A549 (cell line): ENCODE results near the gene MAGI1. TPM values are rescaled to one million over a fixed set of nuclear protein-coding genes. Genes with fewer than 3 reads are reported as not detected.

Experiments used
- ATAC-seq, 2 experiments: fragments of 200-7000 bp in 1 of 2; fragments of >200 bp in 1 of 2; cut with Nextera tagmentation in 1 of 2; cut with Tn5 transposase in 1 of 2; 3 replicates each; pipeline versions ENCODE4 v1.8.0 to v1.9.1; 2018 to 2020; ENCODE audit warnings: mild to moderate bottlenecking in 1 of 2, moderate library complexity in 1 of 2
- CTCF ChIA-PET: fragments of 300-600 bp; sonication (Branson Sonifier 250); formaldehyde crosslinking; extraction: SDS; loops from one replicate; lab custom pipeline; 2021; ENCODE audit warnings: antibody characterized with exemption, inconsistent platforms; lab: Yijun Ruan, JAX
- POLR2A ChIA-PET: fragments of 350-600 bp; formaldehyde crosslinking; extraction: SDS; loops from one replicate; lab custom pipeline; 2021; ENCODE audit warnings: antibody characterized with exemption, inconsistent platforms; lab: Yijun Ruan, JAX
- DNase-seq, 2 experiments: peaks; one replicate each; pipeline versions ENCODE4 v3.0.0 to v3.0.0-alpha.2; 2011 to 2016; ENCODE audit warnings: low read depth in 1 of 2, low spot score in 1 of 2
- FAIRE-seq: peaks from 2 replicates; lab custom pipeline; 2011; peaks lifted over from hg19 to GRCh38; lab: Jason Lieb, UNC
- H3K27ac ChIP-seq, 2 experiments: fragments of >200 bp; sonication (Bioruptor Twin); formaldehyde crosslinking; 3 replicates each; pipeline ENCODE4 v1.5.1; 2016 to 2017
- H3K4me1 ChIP-seq: fragments of >200 bp; sonication (Bioruptor Twin); formaldehyde crosslinking; 3 replicates; pipeline ENCODE4 v1.6.1; 2016
- H3K4me2 ChIP-seq: fragments of >200 bp; sonication (Bioruptor Twin); formaldehyde crosslinking; 3 replicates; pipeline ENCODE4 v1.6.1; 2016
- H3K4me3 ChIP-seq: fragments of >200 bp; sonication (Bioruptor Twin); formaldehyde crosslinking; 3 replicates; pipeline ENCODE4 v1.5.1; 2016
- H3K9me3 ChIP-seq: fragments of >200 bp; sonication (Bioruptor Twin); formaldehyde crosslinking; 3 replicates; pipeline ENCODE4 v1.6.1; 2016
- CHD2 ChIP-seq: fragments of 150-350 bp; IDR thresholded peaks from 2 replicates; pipeline ENCODE4 v1.6.1; 2014; ENCODE audit warnings: low read length; ENCODE audit not compliant: partially characterized antibody
- EHF ChIP-seq: fragments of 250-450 bp; sonication (Bioruptor Pico); IDR thresholded peaks from 2 replicates; pipeline ENCODE4 v1.5.0; 2020; ENCODE audit warnings: mild to moderate bottlenecking
- EP300 ChIP-seq, 2 experiments: fragments of >200 bp; sonication (Bioruptor Twin); formaldehyde crosslinking; IDR thresholded peaks; 2 replicates in 1 of 2; 3 replicates in 1 of 2; pipeline ENCODE4 v1.6.1; 2016 to 2017
- ESRRA ChIP-seq: fragments of 150-350 bp; IDR thresholded peaks from 2 replicates; pipeline ENCODE4 v1.6.1; 2014; ENCODE audit warnings: mild to moderate bottlenecking, low read length, borderline replicate concordance
- FOSL2 ChIP-seq, 2 experiments: fragments of 450-650 bp in 1 of 2; fragments of >200 bp in 1 of 2; sonication (Bioruptor Twin) in 1 of 2; formaldehyde crosslinking; IDR thresholded peaks; 2 replicates each; pipeline versions ENCODE4 v1.5.0 to v1.6.1; 2016 to 2020; ENCODE audit warnings: mild to moderate bottlenecking in 1 of 2, moderate library complexity in 1 of 2
- GATA3 ChIP-seq: IDR thresholded peaks from 2 replicates; pipeline ENCODE4 v1.6.1; 2012; ENCODE audit warnings: borderline replicate concordance
- HDAC2 ChIP-seq: fragments of 200-600 bp; sonication (generic); IDR thresholded peaks from 2 replicates; pipeline ENCODE4 v1.6.1; 2016
- HOXB13 ChIP-seq: fragments of 250-450 bp; sonication (Bioruptor Pico); IDR thresholded peaks from 2 replicates; pipeline ENCODE4 v1.5.0; 2020; ENCODE audit warnings: low read depth, mild to moderate bottlenecking, moderate library complexity
- MAFK ChIP-seq: fragments of 450-650 bp; IDR thresholded peaks from 2 replicates; pipeline ENCODE4 v1.6.1; 2014; ENCODE audit not compliant: partially characterized antibody
- NPAS2 ChIP-seq: fragments of 250-450 bp; sonication (Bioruptor Pico); IDR thresholded peaks from 2 replicates; pipeline ENCODE4 v1.8.0; 2022; ENCODE audit warnings: mild to moderate bottlenecking, moderate library complexity, borderline replicate concordance
- NR3C1 ChIP-seq: fragments of >200 bp; sonication (Bioruptor Twin); formaldehyde crosslinking; IDR thresholded peaks from 3 replicates; pipeline ENCODE4 v1.6.1; 2017
- POLR2AphosphoS2 ChIP-seq: conservative IDR thresholded peaks from 2 replicates; pipeline ENCODE4 v1.6.1; 2012; ENCODE audit warnings: low read length, improper control_type of control experiment, inconsistent platforms
- RAD21 ChIP-seq, 2 experiments: fragments of >200 bp in 1 of 2; sonication (Bioruptor Twin) in 1 of 2; formaldehyde crosslinking in 1 of 2; IDR thresholded peaks in 1 of 2; conservative IDR thresholded peaks in 1 of 2; 2 replicates in 1 of 2; 3 replicates in 1 of 2; pipeline ENCODE4 v1.6.1; 2012 to 2018; ENCODE audit warnings: inconsistent platforms in 1 of 2
- TP53 ChIP-seq: fragments of 250-450 bp; sonication (Bioruptor Pico); IDR thresholded peaks from 2 replicates; pipeline ENCODE4 v1.5.0; 2021; ENCODE audit warnings: mild to moderate bottlenecking, moderate library complexity
- ZC3H11A ChIP-seq: fragments of 450-650 bp; IDR thresholded peaks from 2 replicates; pipeline ENCODE4 v1.6.1; 2014; ENCODE audit warnings: antibody characterized with exemption, mild to moderate bottlenecking
- ZFP36 ChIP-seq: fragments of 450-650 bp; IDR thresholded peaks from 2 replicates; pipeline ENCODE4 v1.6.1; 2014; ENCODE audit warnings: borderline replicate concordance; ENCODE audit not compliant: partially characterized antibody
- WGBS: methylation state at CpG from one replicate; pipeline ENCODE4 v1.1.6; 2017; ENCODE audit errors: missing lambda C conversion rate; 5-methylcytosine and 5-hydroxymethylcytosine counted together
- polyA plus RNA-seq, 4 experiments: library from polyadenylated mRNA; depleted of rRNA in 3 of 4; stranded (reverse); fragments of >200 nt; fragmentation: RNase III in 1 of 4; extraction: RNeasy Plus Mini Kit Qiagen cat#74134 plus additional on column Dnase treatment in 1 of 4; gene quantifications; 2 replicates in 3 of 4; 3 replicates in 1 of 4; pipeline ENCODE4 v1.2.3, GENCODE V29; 2011 to 2017
- TF ChIP-seq, protein P1 (sequence below): fragments of >200 bp; sonication (Bioruptor Twin); formaldehyde crosslinking; IDR thresholded peaks from 3 replicates; pipeline ENCODE4 v1.5.1; 2016
- TF ChIP-seq, protein P2 (sequence below): IDR thresholded peaks from 2 replicates; pipeline ENCODE4 v1.6.1; 2012
- TF ChIP-seq, protein P3 (sequence below): fragments of >200 bp; sonication (Bioruptor Twin); formaldehyde crosslinking; IDR thresholded peaks from 3 replicates; pipeline ENCODE4 v1.6.1; 2016

MAGI1 gene
- polyA plus RNA-seq, 2 of the 4 experiments (the other 2 are of a cell fraction), result 4.7 to 6.6 TPM

DNA sequence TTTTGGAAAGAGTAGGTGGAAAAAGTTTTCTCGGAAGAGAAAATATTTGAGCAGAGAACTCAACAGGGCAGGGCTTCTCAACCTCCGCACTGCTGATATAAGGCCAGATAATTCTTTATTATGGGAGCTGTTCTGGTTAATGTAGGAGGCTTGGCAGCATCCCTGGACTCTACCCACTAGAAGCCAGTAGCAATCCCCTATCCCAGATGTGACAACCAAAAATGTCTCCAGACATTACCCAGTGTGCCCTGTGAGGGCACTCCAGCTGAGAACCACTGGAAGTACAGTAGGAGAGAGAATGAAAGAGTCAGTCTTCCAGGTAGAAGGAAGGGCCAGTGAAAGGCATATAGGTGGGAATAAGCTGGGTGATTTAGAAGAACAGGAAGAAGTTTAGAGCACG, 703.1 kb downstream of the MAGI1 start:
- Histone ChIP-seq H3K4me2 (no peak overlapping the region), H3K4me1 (no peaks in the 10 kb centered on the region), H3K9me3 (no peaks in the 10 kb centered on the region), H3K27ac (no peak overlapping the region), H3K4me3 (no peak overlapping the region)
- FAIRE-seq, result no peak
- no peak for ATAC-seq
- ChIA-PET CTCF (no interaction called here), POLR2A (no interaction called here)
- 45% methylated on average over 3 of the region's 3 CpGs for WGBS
- no peak for DNase-seq
- TF ChIP-seq NPAS2 (CRISPR knock-in tag) (no peak), MAFK (no peak), ESRRA (no peak), ZFP36 (no peak), EP300 (IDR thresholded peaks at IDR 0.05) (no peak), RAD21 (conservative IDR thresholded peaks at IDR 0.05 in 1 of 2, IDR thresholded peaks at IDR 0.05 in 1 of 2) (no peak), HOXB13 (CRISPR knock-in tag) (no peak), ZC3H11A (no peak), TP53 (CRISPR knock-in tag) (no peak), POLR2AphosphoS2 (no peak), EHF (CRISPR knock-in tag) (no peak), GATA3 (no peak), HDAC2 (no peak), FOSL2 (IDR thresholded peaks at IDR 0.05) (no peak), FOSL2 (CRISPR knock-in tag; IDR thresholded peaks at IDR 0.05) (no peak)
- TF ChIP-seq, protein P1, sequence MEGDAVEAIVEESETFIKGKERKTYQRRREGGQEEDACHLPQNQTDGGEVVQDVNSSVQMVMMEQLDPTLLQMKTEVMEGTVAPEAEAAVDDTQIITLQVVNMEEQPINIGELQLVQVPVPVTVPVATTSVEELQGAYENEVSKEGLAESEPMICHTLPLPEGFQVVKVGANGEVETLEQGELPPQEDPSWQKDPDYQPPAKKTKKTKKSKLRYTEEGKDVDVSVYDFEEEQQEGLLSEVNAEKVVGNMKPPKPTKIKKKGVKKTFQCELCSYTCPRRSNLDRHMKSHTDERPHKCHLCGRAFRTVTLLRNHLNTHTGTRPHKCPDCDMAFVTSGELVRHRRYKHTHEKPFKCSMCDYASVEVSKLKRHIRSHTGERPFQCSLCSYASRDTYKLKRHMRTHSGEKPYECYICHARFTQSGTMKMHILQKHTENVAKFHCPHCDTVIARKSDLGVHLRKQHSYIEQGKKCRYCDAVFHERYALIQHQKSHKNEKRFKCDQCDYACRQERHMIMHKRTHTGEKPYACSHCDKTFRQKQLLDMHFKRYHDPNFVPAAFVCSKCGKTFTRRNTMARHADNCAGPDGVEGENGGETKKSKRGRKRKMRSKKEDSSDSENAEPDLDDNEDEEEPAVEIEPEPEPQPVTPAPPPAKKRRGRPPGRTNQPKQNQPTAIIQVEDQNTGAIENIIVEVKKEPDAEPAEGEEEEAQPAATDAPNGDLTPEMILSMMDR, result no peak
- TF ChIP-seq, protein P2, sequence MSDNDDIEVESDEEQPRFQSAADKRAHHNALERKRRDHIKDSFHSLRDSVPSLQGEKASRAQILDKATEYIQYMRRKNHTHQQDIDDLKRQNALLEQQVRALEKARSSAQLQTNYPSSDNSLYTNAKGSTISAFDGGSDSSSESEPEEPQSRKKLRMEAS, result no peak

DNA sequence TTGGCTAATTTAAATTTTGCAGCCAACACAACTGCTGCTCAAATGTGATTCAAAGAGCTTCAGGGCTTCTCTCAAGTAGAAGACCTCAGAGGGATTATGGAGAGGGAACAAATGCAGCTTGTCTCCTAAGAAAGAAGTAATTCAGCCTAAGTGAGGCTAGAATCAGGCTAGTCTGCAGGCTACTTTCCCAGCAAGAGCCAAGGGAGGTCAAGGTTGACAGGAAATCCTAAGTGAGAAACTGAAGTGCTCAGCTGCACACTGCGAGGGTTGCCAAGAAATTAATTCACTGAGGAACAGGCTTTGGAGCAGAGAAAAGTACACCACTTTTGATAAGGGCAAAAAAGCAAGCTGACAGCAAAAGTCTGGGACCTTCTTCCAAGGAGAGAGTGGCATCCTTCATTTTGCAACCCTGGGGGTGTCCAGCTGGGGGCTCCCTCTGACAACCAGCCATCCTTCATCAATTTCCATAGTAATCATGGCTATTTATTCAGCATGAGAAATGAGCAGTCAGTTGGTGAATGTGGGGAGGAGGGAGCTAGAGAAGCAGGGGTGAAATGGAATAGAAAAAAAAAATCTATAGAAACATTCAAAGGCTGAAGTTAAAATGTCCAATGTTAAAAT, 704.6 kb downstream of the MAGI1 start:
- Histone ChIP-seq H3K4me2 (no peak overlapping the region), H3K9me3 (no peaks in the 10 kb centered on the region), H3K4me3 (no peak overlapping the region), H3K4me1 (no peaks in the 10 kb centered on the region), H3K27ac (no peak overlapping the region)
- TF ChIP-seq, protein P3, sequence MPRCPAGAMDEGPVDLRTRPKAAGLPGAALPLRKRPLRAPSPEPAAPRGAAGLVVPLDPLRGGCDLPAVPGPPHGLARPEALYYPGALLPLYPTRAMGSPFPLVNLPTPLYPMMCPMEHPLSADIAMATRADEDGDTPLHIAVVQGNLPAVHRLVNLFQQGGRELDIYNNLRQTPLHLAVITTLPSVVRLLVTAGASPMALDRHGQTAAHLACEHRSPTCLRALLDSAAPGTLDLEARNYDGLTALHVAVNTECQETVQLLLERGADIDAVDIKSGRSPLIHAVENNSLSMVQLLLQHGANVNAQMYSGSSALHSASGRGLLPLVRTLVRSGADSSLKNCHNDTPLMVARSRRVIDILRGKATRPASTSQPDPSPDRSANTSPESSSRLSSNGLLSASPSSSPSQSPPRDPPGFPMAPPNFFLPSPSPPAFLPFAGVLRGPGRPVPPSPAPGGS, result no peak
- TF ChIP-seq, protein P2, result no peak
- TF ChIP-seq POLR2AphosphoS2 (no peak), CHD2 (no peak), NR3C1 (no peak)
- WGBS, result 11% methylated on average over 1 of the region's 1 CpG
- DNase-seq (no peak), FAIRE-seq (no peak), ATAC-seq (no peak)
- ChIA-PET CTCF (interaction anchor here (1.6 kb wide), 1 partner anchor 8 kb away, joined by 4 read pairs; no protein-coding TSS in a partner anchor), POLR2A (no interaction called here)

DNA sequence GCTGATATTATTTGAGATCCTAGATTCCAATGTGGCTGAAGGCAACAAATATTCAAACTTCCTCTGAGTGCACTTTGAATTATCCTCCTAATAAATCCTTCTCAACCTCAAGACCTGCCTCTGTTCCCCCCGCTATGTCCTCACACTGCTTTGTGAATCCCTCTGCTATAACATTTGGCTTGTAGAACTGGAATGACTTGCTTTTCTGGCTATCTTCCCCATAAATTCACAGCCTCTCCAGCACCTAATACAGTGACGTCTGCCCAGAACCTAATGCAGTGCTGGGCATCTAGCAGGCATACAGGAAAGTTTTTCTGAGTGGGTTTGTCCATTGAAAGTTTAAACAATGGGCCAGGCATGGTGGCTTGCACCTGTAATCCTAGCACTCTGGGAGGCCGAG, 707.0 kb downstream of the MAGI1 start:
- no peak overlapping the region for H3K27ac ChIP-seq
- 39% methylated on average over 3 of the region's 3 CpGs for WGBS
- DNase-seq (no peak), FAIRE-seq (no peak), ATAC-seq (no peak)
- ChIA-PET POLR2A (no interaction called here), CTCF (no interaction called here)
- no peak overlapping the region for H3K4me2 ChIP-seq
- TF ChIP-seq EP300 (IDR thresholded peaks at IDR 0.05) (no peak), NPAS2 (CRISPR knock-in tag) (no peak)
- no peak overlapping the region for H3K4me3 ChIP-seq
- H3K9me3 ChIP-seq, result no peaks in the 10 kb centered on the region
- no peaks in the 10 kb centered on the region for H3K4me1 ChIP-seq
